HG03103 (cell line): ENCODE results near the gene ELF1.
"Not testable (repeated sequence)": the region's sequence is repeated elsewhere in the genome, so short reads cannot be mapped to it uniquely, and the experiment has no call there.

Source experiments
- ATAC-seq: cut with Tn5 transposase; IDR thresholded peaks from one replicate; pipeline ENCODE4 v1.9.1; 2021; ENCODE audit warnings: low read depth; ENCODE audit not compliant: unreplicated experiment

The ELF1 gene

DNA sequence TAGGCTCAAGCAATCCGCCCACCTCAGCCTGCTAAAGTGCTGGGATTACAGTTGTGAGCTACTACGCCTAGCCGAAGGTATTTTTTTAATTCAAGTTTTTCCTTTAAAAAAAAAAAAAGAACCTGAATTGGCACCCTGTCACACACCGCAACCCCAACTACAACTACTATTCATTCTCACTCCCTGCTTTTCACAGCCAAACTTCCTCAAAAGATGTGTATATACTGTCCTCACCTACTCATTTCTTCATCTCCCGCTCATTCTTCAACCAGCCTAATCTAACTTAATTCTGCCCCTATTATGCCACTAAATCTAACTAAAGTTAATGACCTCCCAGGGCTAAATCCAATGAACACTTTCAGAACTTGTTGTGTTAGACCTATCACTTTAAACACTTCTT lies 29.5 kb upstream of the ELF1 start:
- ATAC-seq, result no peak

DNA sequence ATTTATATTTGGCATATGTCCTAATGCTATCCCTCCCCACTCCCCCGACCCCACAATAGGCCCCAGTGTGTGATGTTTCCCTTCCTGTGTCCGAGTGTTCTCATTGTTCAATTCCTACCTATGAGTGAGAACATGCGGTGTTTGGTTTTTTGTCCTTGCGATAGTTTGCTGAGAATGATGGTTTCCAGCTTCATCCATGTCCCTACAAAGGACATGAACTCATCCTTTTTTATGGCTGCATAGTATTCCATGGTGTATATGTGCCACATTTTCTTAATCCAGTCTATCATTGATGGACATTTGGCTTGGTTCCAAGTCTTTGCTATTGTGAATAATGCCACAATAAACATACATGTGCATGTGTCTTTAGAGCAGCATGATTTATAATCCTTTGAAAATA lies 23.3 kb upstream of the ELF1 start:
- not testable (repeated sequence) for ATAC-seq

DNA sequence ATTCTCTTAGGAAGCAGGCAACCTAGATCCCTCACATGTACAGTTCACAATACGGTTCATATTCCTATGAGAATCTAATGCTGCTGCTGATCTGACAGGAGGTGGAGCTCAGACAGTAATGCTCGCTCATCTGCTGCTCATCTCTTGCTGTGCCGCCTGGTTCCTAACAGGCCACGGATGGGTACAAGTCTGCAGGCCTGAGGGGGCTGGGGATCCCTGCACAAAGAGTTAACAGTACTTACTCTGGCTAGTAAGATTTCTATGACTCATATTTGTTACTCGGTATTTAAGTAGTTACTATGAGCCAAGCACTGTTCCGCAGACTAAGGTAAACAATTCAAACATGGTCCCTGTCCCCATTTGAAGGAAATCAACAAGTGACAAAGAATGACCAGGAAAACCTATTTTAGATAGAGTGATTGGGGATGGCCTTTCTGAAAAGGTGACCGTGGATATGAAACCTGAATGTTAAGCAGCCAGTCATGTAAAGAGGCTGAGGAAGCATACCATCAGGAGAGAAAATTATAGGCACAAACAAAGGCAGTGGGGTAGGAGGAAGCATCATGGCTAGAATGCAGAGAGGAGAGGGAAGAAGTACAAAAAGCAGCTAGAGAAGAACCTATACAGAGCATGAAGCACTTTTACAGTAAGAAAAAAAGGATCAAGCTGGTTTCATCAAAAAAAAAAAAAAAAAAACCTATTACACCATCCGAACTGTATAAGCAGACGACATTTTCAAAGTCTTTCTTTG lies 21.6 kb upstream of the ELF1 start:
- ATAC-seq, result no peak

DNA sequence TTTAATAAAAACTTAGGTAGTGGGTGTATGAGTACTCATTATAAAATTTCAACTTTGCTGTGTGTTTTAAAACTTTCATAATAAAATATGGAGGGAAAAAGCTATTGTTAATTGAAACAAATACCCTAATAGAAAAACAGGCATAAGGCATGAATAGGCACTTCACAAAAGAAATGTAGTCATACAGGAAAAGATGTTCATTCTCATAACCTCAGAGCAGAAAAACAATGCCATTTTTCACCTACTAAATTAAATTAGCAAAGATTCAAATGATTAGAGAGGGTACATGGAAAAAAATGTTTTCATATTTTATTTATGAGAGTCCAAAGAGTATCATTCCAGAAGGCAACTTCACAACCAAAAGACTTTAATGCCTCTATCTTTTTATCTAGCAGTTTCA lies 20.6 kb upstream of the ELF1 start:
- no peak for ATAC-seq

DNA sequence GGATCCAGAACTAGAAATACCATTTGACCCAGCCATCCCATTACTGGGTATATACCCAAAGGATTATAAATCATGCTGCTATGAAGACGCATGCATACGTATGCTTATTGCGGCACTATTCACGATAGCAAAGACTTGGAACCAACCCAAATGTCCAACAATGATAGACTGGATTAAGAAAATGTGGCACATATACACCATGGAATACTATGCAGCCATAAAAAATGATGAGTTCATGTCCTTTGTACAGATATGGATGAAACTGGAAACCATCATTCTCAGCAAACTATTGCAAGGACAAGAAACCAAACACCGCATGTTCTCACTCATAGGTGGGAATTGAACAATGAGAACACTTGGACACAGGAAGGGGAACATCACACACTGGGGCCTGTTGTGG lies 17.4 kb upstream of the ELF1 start:
- not testable (repeated sequence) for ATAC-seq

DNA sequence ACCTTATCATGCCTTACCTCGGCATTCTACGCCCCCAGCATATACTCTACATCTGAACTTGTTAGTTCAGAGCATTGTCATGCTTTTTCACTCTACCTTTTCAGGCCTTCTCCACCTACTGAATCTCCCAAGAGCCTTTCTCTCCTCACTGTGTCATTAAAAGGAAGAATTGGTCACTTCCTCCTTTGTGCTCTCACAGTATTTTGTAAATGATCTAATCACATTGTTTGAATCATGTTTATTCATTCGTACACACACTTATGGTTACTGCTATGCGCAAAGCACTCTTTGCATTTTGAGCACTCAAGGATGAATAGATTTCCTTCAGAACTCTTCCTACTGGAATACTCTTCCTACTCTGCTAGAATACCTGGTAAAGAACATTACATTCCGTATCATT lies 15.8 kb upstream of the ELF1 start:
- ATAC-seq, result no peak

DNA sequence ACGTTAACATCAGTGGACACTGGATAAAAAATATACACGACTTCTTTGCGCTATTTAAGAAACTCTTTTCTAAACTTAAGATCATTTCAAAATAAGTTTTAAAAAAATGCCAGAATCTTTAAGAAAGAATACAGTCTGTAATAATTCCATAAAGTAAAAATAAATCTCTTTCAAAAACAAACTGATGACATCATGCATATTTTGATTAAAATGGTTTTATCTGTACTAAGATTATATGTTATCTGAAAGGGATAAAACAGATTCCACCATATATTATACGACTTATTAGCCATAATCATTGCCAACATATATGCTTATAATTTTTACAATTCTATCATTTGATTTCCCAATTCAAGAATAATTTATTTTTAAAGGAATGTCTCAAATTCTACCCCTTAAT lies 15.3 kb upstream of the ELF1 start:
- ATAC-seq, result no peak

DNA sequence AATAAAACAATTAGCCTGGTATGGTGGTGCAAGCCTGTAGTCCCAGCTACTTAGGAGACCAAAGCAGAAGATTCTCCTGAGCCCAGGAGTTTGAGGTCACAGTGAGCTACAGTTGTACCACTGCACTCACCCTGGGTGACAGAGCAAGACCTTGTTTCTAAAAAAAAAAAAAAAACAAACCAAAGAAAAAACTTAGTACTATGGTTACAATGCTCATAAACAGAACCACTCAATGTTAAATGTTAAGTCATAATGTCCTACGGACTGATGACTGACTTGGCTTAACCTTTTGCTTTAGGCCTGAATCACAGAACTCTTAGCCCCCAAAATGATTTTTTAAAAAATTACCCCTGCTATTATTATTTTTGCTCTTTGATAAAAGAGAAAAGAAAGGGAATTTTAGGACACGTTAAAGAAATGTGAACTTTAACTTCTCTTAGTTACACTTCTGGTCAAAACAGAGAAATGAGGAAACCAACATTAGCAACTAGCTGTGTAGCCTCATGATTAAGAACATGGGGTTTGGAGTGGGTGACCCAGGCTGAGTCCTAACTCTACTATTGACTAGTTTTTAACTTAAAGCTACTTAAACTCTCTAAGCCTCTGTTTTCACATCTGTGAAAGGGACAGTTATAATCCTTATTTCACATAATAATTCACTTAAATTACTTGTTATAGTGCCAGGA lies 13.7 kb upstream of the ELF1 start:
- ATAC-seq, result no peak

DNA sequence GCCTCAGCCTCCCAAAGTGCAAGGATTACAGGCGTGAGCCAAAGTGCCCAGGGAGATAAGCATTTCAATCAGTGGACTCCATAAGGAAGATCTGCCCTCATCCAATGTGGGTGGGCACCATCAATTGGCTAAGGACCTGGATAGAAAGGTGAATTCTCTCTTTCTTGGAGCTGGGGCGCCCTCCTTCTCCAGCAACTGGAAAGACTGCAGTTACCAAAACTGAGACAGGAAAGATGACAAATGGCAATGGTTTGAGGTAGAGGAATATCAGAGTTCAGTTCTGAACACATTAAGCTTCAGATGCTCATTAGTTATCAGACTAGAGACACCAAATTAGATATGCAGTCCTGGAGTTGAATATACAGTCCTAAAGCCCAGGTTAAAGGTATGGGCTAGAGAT lies 10.5 kb upstream of the ELF1 start:
- no peak for ATAC-seq

DNA sequence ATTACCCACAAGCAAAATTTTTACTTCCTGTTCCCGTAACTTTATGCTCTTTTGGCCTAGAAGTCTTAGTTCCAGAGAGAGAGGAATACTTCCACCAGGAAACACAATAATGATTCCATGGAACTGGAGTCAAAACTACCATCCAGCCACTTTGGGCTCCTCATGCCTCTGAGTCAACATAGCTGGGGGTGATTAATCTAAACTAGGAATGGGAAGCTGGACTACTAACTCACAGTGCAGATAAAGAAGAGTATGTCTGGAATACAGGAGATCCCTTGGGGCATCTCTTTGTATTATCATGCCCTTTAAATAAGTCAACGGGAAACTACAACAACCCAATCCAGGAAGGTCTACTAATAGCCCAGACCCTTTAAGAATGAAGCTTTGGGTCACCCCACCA lies 8.9 kb upstream of the ELF1 start:
- ATAC-seq, result no peak

DNA sequence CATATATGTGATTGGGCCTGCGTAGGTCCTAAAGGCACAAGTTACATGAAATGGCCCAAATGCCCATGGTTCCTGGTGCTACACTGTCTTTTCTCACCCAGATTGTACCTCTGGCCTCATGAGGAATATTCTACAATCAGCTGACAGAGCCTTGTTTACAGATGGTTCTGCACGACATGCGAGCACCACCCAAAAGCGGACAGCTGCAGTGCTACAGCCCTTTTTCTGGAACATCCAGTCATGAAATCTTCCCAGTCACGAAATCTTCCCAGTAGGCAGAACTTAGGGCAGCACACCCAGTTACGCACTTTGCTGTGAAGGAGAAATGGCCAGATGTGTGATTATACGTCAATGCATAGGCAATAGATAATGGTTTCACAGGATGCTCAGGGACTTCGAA lies 7.7 kb upstream of the ELF1 start:
- ATAC-seq, result no peak

DNA sequence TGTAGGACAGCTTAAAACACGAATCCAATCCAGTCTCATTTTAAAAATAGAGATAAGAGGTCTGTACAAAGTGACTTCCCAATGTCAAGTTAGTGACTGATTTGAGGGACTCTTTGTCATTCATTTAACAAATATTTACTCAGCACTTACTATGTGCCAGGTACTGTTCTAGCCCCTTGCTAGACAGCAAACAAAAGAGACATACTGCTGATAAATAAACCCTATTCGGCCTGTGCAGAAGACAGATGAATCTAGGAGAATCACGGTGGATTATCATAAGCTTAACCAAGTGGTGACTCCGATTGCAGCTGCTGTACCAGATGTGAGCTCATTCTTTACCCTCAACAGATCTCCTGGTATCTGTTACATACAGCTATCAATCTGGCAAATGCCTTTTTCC lies 6.4 kb upstream of the ELF1 start:
- no peak for ATAC-seq

DNA sequence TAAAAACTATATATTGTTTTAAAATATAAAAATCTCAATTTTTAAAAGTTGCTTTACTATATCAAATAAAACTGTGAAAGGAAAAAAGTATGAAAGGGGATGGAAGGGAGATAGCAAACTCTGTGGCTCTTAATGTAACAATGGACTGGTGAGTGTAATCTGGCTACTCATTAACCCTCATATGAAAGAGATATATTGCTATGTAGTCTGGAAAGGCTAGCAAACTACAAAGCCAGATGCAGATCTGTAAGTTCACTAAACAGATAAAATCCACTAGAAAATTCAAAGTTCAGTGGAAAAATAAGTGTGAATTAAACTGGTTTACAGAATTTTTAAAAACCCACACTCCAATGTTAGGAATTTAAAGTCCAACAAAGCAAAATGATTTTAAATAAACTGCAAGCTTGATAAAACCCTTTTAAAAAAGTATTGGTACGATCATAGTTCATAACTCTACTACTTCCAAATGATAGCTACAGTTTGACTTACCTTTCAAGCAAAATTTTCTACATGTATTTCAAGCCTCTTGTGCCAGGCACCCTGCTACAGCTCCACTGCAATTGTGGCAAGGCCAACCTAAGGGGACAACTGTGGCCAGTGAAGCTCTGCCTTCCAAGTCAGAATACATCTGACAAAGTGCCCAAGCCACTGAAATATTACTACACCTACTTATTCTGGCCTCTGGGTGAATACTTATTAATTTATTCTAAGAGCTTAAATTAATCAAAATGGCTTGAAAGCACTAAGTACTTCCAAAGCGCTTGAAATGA lies 647 bp upstream of the ELF1 start:
- ATAC-seq, result no peak

DNA sequence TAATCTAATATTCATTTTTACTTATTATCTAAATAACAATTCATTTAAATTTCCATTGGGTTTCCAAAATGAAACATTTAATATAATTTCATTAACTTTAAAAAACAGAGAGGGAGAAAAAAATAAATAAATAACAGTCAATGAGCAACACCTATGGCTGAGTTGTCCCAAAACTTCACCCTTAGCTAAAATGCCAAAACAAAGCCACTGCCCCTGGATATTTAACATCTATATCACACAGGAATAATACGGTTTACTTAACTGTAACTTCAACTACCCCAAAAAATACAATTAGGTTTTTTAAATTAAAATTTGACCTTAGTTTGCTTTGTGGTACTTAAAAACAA lies 541 bp downstream of the ELF1 start:
- no peak for ATAC-seq

DNA sequence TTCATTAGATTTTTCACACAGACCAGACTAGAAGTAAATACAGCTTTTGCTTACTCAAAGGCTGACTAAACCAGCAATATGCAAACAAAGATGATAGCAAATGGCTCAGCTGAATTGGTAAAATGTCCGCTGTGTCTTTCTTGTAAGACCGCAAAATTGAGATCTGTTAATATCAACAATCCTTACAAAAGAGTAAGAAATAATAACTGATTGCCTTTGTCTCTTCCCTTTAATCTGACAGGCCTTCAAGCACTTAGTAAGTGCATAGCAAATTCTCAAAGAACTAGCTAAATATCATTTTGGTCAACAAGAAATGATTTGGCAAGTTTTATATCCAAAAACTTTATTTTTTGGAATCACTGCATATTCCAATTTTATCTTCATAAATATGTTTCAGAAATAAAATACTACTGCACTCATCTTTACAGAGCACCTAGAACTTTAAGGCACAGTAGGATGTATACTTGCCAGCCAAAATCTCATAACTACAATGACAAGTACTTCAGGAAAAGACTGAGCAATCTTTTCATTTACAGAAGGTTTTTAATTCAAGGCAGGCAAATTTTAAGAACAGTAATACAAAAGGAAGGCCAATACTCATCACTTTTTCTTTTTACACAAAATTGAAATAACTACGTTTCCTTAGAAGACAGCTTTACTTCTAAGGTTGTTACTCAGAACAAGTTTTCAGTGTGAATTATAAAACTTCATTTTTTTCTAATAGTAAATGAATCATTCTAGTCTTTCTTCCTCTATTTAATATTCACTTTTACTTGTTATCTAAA lies 1.1 kb downstream of the ELF1 start:
- no peak for ATAC-seq

DNA sequence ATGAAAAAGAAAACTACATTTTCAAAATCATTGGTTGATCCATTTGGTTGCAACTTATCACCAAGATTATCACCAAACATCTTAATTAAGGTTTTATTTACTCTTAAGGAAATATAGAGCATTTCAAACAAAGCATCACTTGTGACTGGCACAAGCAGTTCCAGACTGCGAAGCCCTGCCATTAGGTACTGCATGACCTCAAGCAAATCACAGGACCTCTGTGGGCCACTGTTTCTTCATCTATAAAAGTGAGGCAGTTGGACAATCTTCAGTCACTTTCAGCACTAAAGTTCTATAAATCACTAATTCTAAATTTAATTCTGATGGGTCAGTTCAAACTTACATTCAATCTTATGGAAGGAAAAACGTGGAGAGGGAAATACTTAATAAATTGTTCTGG lies 2.0 kb downstream of the ELF1 start:
- ATAC-seq, result no peak

DNA sequence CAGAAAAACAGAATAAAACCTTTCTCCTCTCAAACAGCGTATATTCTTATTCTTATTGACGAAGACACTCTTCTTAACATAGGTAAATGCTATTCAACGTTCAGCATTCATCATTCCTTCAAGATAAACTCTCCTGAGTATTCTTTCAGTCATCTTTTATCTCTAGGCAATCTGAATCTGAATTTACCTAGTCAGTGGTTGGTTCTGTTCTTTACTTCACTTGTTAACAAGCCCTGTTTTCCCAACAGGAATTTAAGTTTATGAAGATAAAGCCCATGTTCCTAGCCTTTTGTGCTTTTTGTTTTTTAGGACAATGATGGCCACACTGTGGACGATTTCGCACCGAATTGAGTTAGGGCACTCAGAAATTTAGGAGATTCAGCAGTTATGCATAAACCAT lies 3.2 kb downstream of the ELF1 start:
- ATAC-seq, result no peak

DNA sequence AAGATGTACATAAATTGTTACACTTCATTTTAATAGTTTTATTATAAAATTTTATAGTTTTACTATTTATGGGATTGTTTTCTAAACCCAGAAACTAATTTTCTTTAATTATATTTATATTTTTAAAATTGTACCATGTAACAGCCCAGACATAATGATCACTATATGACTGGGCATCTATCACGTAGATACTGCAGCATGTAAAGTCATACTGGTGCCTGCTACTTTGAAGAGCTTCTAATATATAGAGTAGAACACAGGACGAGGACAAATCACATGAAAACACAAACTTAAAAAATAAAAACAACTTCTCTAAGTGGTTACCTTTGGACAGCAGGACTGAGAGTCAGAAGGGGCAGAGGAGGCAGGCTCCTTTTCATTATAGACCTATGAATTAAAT lies 5.3 kb downstream of the ELF1 start:
- no peak for ATAC-seq

DNA sequence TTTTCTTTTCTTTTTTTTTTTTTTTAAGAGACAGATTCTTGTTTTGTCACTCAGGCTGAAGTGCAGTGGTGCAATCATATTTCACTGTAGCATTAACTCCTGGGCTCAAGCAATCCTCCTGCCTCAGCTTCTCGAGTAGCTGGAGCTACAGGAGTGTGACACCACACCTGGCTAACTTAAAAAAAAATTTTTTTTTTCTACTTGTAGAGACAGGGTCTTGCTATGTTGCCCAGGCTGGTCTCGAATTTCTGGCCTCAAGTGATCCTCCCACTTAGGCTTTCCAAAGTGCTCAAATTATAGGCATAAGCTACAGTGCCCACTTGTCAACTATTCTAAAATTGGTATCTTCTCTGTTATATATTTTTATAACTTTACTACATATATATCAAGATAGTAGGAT lies 6.6 kb downstream of the ELF1 start:
- ATAC-seq, result no peak

DNA sequence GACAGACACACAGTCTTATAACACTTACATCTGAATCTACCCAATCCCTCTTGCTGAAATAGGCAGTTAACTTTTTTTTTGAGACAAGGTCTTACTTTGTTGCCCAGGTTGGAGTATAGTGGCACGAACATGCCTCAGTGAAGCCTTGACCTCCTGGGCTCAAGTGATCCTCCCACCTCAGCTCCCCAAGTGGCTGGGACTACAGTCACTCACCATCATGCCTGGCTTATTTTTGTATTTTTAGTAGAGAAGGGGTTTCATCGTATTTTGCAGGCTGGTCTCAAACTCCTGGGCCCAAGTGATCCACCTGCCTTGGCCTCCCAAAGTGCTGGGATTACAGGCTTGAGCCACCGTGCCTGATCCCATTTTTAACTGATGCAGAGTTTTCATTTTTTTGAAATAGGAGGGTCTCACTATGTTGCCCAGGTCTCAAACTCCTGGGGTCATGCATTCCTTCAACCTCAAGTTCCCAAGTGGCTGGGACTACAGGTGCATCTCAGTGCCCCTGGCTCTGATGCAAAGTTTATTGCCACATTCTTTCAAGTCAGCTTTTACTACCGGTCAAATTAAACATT lies 7.6 kb downstream of the ELF1 start:
- ATAC-seq, result no peak
